Measurements from ENCODE around the gene PINK1. TPM values are rescaled to one million over a fixed set of nuclear protein-coding genes. Genes with fewer than 3 reads are reported as not detected.

PINK1 gene
- total RNA-seq, 1 experiment from 2014 or later, result 129 TPM

- no peak for ATAC-seq
- Histone ChIP-seq H3K4me2 (ENCODE audit: low read length) (no peak overlapping the region), H3K79me2 (ENCODE audit: low read length) (peaks cover 5% of the 10 kb centered on the region), H2AFZ (ENCODE audit: low read length) (no peak overlapping the region), H3K9ac (ENCODE audit: low read length) (no peak overlapping the region), H3K9me3 (ENCODE audit: low read length) (no peaks in the 10 kb centered on the region), H3F3A (ENCODE audit: low read length, unreplicated experiment) (no peaks in the 10 kb centered on the region), H3K9me2 (replicated peaks; ENCODE audit: low read length) (no peaks in the 10 kb centered on the region), H3K27me3 (ENCODE audit: low read length) (no peaks in the 10 kb centered on the region), H3K36me3 (ENCODE audit: low read depth, low read length) (no peaks in the 10 kb centered on the region), H3K4me1 (ENCODE audit: insufficient read depth, low read length) (no peaks in the 10 kb centered on the region), H3K4me3 (ENCODE audit: low read length) (no peak overlapping the region), H4K20me1 (ENCODE audit: low read length) (no peaks in the 10 kb centered on the region), H3K27ac (ENCODE audit: low read length) (no peak overlapping the region)
- BruUV-seq (replicated peaks), result no TSS peak
- CTCF ChIA-PET, result no interaction called here
- DNase-seq, result no peak
- POLR2A ChIA-PET (ENCODE audit: unreplicated experiment), result no interaction called here
- intact Hi-C loops (cut with micrococcal nuclease), result no loop called here
- TF ChIP-seq EZH2phosphoT487 (IDR thresholded peaks at IDR 0.05; ENCODE audit: borderline replicate concordance, low read length) (no peak), CTCF (conservative IDR thresholded peaks at IDR 0.05; ENCODE audit: low read depth, low read length) (no peak), EZH2 (IDR thresholded peaks at IDR 0.05; ENCODE audit: low read length, unreplicated experiment) (no peak)
Observed at GRCh38 chr1:20665726-20666125, 32.5 kb downstream of the PINK1 start.

GRCh38 chr1:20666146-20666545 lies 32.9 kb downstream of the PINK1 start:
- TF ChIP-seq EZH2 (IDR thresholded peaks at IDR 0.05; ENCODE audit: low read length, unreplicated experiment), result no peak
- no peak for TF ChIP-seq CTCF (conservative IDR thresholded peaks at IDR 0.05; ENCODE audit: low read depth, low read length)
- TF ChIP-seq EZH2phosphoT487 (IDR thresholded peaks at IDR 0.05; ENCODE audit: borderline replicate concordance, low read length), result no peak
- H3K79me2 ChIP-seq (ENCODE audit: low read length), result peaks cover under 1% of the 10 kb centered on the region
- no peaks in the 10 kb centered on the region for H3K36me3 ChIP-seq (ENCODE audit: low read depth, low read length)
- no peak overlapping the region for H3K9ac ChIP-seq (ENCODE audit: low read length)
- no peaks in the 10 kb centered on the region for H4K20me1 ChIP-seq (ENCODE audit: low read length)
- no peaks in the 10 kb centered on the region for H3K27me3 ChIP-seq (ENCODE audit: low read length)
- H3K9me2 ChIP-seq (replicated peaks; ENCODE audit: low read length), result no peaks in the 10 kb centered on the region
- ChIA-PET POLR2A (ENCODE audit: unreplicated experiment) (no interaction called here), CTCF (no interaction called here)
- H3F3A ChIP-seq (ENCODE audit: low read length, unreplicated experiment), result no peaks in the 10 kb centered on the region
- H2AFZ ChIP-seq (ENCODE audit: low read length), result no peak overlapping the region
- DNase-seq (no peak), ATAC-seq (no peak)
- H3K27ac ChIP-seq (ENCODE audit: low read length), result no peak overlapping the region
- no peak overlapping the region for H3K4me3 ChIP-seq (ENCODE audit: low read length)
- no TSS peak for BruUV-seq (replicated peaks)
- no peak overlapping the region for H3K4me2 ChIP-seq (ENCODE audit: low read length)
- intact Hi-C loops (cut with micrococcal nuclease), result no loop called here
- no peaks in the 10 kb centered on the region for H3K9me3 ChIP-seq (ENCODE audit: low read length)
- H3K4me1 ChIP-seq (ENCODE audit: insufficient read depth, low read length), result no peaks in the 10 kb centered on the region

- Histone ChIP-seq H3K27ac (ENCODE audit: low read length) (no peak overlapping the region), H3K9me2 (replicated peaks; ENCODE audit: low read length) (no peaks in the 10 kb centered on the region), H3F3A (ENCODE audit: low read length, unreplicated experiment) (no peaks in the 10 kb centered on the region), H3K4me1 (ENCODE audit: insufficient read depth, low read length) (no peaks in the 10 kb centered on the region), H3K4me3 (ENCODE audit: low read length) (no peak overlapping the region), H2AFZ (ENCODE audit: low read length) (no peak overlapping the region), H3K36me3 (ENCODE audit: low read depth, low read length) (no peaks in the 10 kb centered on the region), H3K9ac (ENCODE audit: low read length) (no peak overlapping the region), H4K20me1 (ENCODE audit: low read length) (no peaks in the 10 kb centered on the region), H3K4me2 (ENCODE audit: low read length) (no peak overlapping the region), H3K27me3 (ENCODE audit: low read length) (no peaks in the 10 kb centered on the region), H3K79me2 (ENCODE audit: low read length) (no peaks in the 10 kb centered on the region), H3K9me3 (ENCODE audit: low read length) (no peaks in the 10 kb centered on the region)
- ATAC-seq, result peak; percentile 42; the same call in 1 of the 2 replicates
- TF ChIP-seq EZH2 (IDR thresholded peaks at IDR 0.05; ENCODE audit: low read length, unreplicated experiment) (no peak), CTCF (conservative IDR thresholded peaks at IDR 0.05; ENCODE audit: low read depth, low read length) (no peak), EZH2phosphoT487 (IDR thresholded peaks at IDR 0.05; ENCODE audit: borderline replicate concordance, low read length) (no peak)
- intact Hi-C loops (cut with micrococcal nuclease), result no loop called here
- ChIA-PET CTCF (no interaction called here), POLR2A (ENCODE audit: unreplicated experiment) (no interaction called here)
- no TSS peak for BruUV-seq (replicated peaks)
- peak; percentile 44 for DNase-seq
Observed at GRCh38 chr1:20666804-20667203, 33.5 kb downstream of the PINK1 start.
